ENCODE measurements around the gene ATP4A.

GRCh38 chr19:35518313-35518712, 45.1 kb downstream of the ATP4A start:
- TF ChIP-seq CTCF (IDR thresholded peaks at IDR 0.05) = no peak
- TF ChIP-seq EZH2 (IDR thresholded peaks at IDR 0.05; ENCODE audit: borderline replicate concordance, insufficient read depth, low read depth, low read length, poor library complexity, severe bottlenecking) = no peak

Measured in B cell (primary cell).